ENCODE results near the gene SNUPN.

- no peak for TF ChIP-seq CTCF (IDR thresholded peaks at IDR 0.05)
- no peak for TF ChIP-seq EZH2 (IDR thresholded peaks at IDR 0.05; ENCODE audit: borderline replicate concordance, insufficient read depth, low read depth, low read length, poor library complexity, severe bottlenecking)
These were observed 51.7 kb downstream of the SNUPN start for GRCh38 chr15:75573648-75574384.
